Parathyroid adenoma (tissue), 2 donors: Measurements from ENCODE around the gene DCDC2C.

Experiments used
- H2AFZ ChIP-seq: fragments of 300-600 bp; sonication (generic); one replicate; pipeline ENCODE4 v1.7.0; 2017; ENCODE audit warnings: antibody characterized with exemption, mild to moderate bottlenecking
- H3K27ac ChIP-seq: fragments of 300-600 bp; sonication (generic); one replicate; pipeline ENCODE4 v1.7.0; 2017
- H3K27me3 ChIP-seq: fragments of 300-600 bp; sonication (generic); one replicate; pipeline ENCODE4 v1.7.0; 2017; ENCODE audit warnings: low read length; ENCODE audit not compliant: control insufficient read depth, insufficient read depth
- H3K36me3 ChIP-seq: fragments of 300-600 bp; sonication (generic); one replicate; pipeline ENCODE4 v1.7.0; 2017; ENCODE audit warnings: low read length; ENCODE audit not compliant: control insufficient read depth, insufficient read depth
- H3K4me1 ChIP-seq: fragments of 300-600 bp; sonication (generic); one replicate; pipeline ENCODE4 v1.7.0; 2017; ENCODE audit warnings: control low read depth
- H3K4me2 ChIP-seq: fragments of 300-600 bp; sonication (generic); one replicate; pipeline ENCODE4 v1.7.0; 2017; ENCODE audit warnings: low read length
- H3K4me3 ChIP-seq: fragments of 300-600 bp; sonication (generic); one replicate; pipeline ENCODE4 v1.7.0; 2017; ENCODE audit warnings: low read depth, low read length
- H3K79me2 ChIP-seq: fragments of 300-600 bp; sonication (generic); one replicate; pipeline ENCODE4 v1.7.0; 2017; ENCODE audit warnings: control low read depth
- H3K9ac ChIP-seq: fragments of 300-600 bp; sonication (generic); one replicate; pipeline ENCODE4 v1.7.0; 2017; ENCODE audit warnings: mild to moderate bottlenecking
- H3K9me3 ChIP-seq: fragments of 300-600 bp; sonication (generic); one replicate; pipeline ENCODE4 v1.7.0; 2017; ENCODE audit warnings: low read length; ENCODE audit not compliant: control insufficient read depth
- TF ChIP-seq, protein P1 (sequence below): fragments of 300-600 bp; sonication (generic); IDR thresholded peaks from one replicate; pipeline ENCODE4 v1.7.0; 2017; ENCODE audit warnings: antibody characterized with exemption, mild to moderate bottlenecking
- donor health status: primary hyperparathyroidism.

DCDC2C gene

DNA sequence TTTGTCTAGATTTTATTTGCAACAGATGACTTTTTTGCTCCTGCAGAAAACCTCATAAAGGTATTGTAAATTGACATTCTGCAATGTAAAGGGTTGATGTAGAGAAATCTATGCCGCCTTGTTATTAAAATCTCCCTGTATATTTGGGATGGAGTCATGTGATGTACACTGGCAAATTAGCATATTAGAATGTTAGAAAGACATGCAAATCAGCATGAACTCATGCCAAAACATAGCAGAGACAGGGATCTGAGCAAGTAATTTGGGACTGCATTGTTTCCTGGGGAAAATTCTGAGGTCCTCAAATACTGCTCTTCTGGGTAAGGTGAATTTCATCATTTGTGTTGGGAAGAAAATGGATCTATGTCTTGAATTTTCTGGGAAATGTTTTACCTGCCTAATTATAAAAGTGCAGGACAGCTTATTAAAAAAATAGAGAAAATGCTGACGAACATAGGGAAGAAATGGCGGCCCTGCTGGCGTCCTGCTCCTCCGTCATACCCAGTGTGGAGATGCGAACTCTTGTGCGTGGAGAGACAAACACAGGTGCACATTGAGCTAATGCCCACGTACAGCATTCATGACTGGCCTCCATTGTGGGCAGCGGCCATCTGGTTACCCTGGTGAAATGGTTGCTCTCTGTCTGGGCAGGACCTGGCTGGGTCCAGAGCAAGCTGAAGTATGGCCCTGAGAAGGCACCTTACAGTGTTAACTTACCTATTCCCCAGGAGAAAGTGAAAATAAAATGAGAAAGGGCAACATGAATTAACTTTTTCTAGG is 29.1 kb upstream of the DCDC2C start:
- no peaks in the 10 kb centered on the region for H3K27me3 ChIP-seq
- H3K79me2 ChIP-seq = no peaks in the 10 kb centered on the region
- H3K9me3 ChIP-seq = no peaks in the 10 kb centered on the region
- no peak overlapping the region for H3K4me2 ChIP-seq
- H2AFZ ChIP-seq = no peak overlapping the region
- H3K36me3 ChIP-seq = no peaks in the 10 kb centered on the region
- no peaks in the 10 kb centered on the region for H3K4me1 ChIP-seq
- no peak overlapping the region for H3K4me3 ChIP-seq
- TF ChIP-seq, protein P1, sequence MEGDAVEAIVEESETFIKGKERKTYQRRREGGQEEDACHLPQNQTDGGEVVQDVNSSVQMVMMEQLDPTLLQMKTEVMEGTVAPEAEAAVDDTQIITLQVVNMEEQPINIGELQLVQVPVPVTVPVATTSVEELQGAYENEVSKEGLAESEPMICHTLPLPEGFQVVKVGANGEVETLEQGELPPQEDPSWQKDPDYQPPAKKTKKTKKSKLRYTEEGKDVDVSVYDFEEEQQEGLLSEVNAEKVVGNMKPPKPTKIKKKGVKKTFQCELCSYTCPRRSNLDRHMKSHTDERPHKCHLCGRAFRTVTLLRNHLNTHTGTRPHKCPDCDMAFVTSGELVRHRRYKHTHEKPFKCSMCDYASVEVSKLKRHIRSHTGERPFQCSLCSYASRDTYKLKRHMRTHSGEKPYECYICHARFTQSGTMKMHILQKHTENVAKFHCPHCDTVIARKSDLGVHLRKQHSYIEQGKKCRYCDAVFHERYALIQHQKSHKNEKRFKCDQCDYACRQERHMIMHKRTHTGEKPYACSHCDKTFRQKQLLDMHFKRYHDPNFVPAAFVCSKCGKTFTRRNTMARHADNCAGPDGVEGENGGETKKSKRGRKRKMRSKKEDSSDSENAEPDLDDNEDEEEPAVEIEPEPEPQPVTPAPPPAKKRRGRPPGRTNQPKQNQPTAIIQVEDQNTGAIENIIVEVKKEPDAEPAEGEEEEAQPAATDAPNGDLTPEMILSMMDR = no peak
- H3K27ac ChIP-seq = no peak overlapping the region
- no peak overlapping the region for H3K9ac ChIP-seq

DNA sequence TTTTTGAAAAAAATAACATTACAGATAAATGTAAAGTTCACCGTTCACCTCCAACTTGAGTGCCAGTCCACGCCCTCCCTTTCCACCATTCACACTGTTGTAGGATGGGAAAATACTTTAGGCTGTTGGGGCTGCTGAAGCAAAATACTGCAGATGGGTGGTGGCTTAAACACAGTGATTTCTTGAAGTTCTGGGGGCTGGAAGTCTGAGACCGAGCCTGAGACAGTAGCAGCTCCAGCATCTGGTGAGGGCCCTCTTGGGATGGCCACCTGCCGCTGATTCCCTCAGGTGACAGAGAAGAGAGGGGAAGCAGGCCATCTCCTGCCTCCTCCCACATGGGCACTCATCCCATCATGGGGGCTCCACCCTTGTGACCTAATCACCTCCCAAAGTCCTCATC is 27.7 kb upstream of the DCDC2C start:
- H3K4me2 ChIP-seq = no peak overlapping the region
- H3K4me1 ChIP-seq = no peaks in the 10 kb centered on the region
- TF ChIP-seq, protein P1 = no peak
- H3K27me3 ChIP-seq = no peaks in the 10 kb centered on the region
- no peak overlapping the region for H2AFZ ChIP-seq
- no peaks in the 10 kb centered on the region for H3K36me3 ChIP-seq
- H3K27ac ChIP-seq = no peak overlapping the region
- no peaks in the 10 kb centered on the region for H3K9me3 ChIP-seq
- no peak overlapping the region for H3K4me3 ChIP-seq
- no peaks in the 10 kb centered on the region for H3K79me2 ChIP-seq
- no peak overlapping the region for H3K9ac ChIP-seq

DNA sequence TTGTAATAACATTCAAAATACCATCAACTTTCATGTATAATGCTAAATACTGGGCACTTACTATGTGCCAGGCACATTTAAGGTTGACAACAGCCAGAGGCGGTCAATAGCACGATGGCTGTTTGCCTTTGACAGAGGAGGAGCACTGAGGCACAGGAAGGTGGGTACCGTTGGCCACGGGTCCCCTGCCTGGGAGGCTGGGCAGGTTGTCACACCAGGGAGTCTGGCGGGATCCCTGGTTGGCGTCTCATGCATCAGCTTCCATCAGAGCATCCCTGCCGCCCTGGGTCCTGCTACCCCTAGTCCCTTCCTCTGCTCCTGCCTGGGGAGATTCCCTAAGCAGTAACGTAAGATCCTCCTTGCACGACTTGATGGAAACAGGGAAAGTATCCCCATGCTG is 25.9 kb upstream of the DCDC2C start:
- Histone ChIP-seq H3K4me3 (no peak overlapping the region), H3K9me3 (no peaks in the 10 kb centered on the region), H3K9ac (no peak overlapping the region), H3K4me2 (no peak overlapping the region), H3K27me3 (no peaks in the 10 kb centered on the region), H3K4me1 (no peaks in the 10 kb centered on the region), H2AFZ (no peak overlapping the region), H3K36me3 (no peaks in the 10 kb centered on the region), H3K27ac (no peak overlapping the region), H3K79me2 (no peaks in the 10 kb centered on the region)
- TF ChIP-seq, protein P1 = no peak

GRCh38 chr2:3678212-3678611 is 25.2 kb upstream of the DCDC2C start:
- TF ChIP-seq, protein P1 = no peak

GRCh38 chr2:3679180-3679579 is 24.2 kb upstream of the DCDC2C start:
- H3K36me3 ChIP-seq = no peaks in the 10 kb centered on the region
- no peak overlapping the region for H2AFZ ChIP-seq
- H3K27ac ChIP-seq = no peak overlapping the region
- no peaks in the 10 kb centered on the region for H3K4me1 ChIP-seq
- TF ChIP-seq, protein P1 = no peak
- no peak overlapping the region for H3K4me2 ChIP-seq
- no peak overlapping the region for H3K4me3 ChIP-seq
- no peaks in the 10 kb centered on the region for H3K27me3 ChIP-seq
- no peaks in the 10 kb centered on the region for H3K9me3 ChIP-seq
- H3K79me2 ChIP-seq = no peaks in the 10 kb centered on the region
- no peak overlapping the region for H3K9ac ChIP-seq

More at GRCh38 chr2:3678212-3678611, 25.2 kb upstream of the DCDC2C start:
- Histone ChIP-seq H3K4me3 (no peak overlapping the region), H3K9me3 (no peaks in the 10 kb centered on the region), H3K79me2 (no peaks in the 10 kb centered on the region), H3K4me2 (no peak overlapping the region), H2AFZ (no peak overlapping the region), H3K9ac (no peak overlapping the region), H3K4me1 (no peaks in the 10 kb centered on the region), H3K36me3 (no peaks in the 10 kb centered on the region), H3K27me3 (no peaks in the 10 kb centered on the region), H3K27ac (no peak overlapping the region)
